Effector memory CD4-positive, alpha-beta T cell (primary cell): ENCODE measurements around the gene DNAJC9.
"Not testable (repeated sequence)": the region's sequence is repeated elsewhere in the genome, so short reads cannot be mapped to it uniquely, and the experiment has no call there.

Source experiments
- DNase-seq, 3 donors: peaks; one replicate each; pipeline ENCODE4 v3.0.0-alpha.2; 2020
- H3K27ac ChIP-seq: 2 replicates; pipeline ENCODE4 v1.7.0; 2013; ENCODE audit warnings: mild to moderate bottlenecking, low read length, moderate library complexity; ENCODE audit not compliant: insufficient read depth, poor library complexity, severe bottlenecking
- H3K27me3 ChIP-seq: replicated peaks from 2 replicates; pipeline ENCODE4 v1.7.0; 2013; ENCODE audit warnings: mild to moderate bottlenecking, low read length; ENCODE audit not compliant: insufficient read depth, control insufficient read depth, poor library complexity, severe bottlenecking
- H3K36me3 ChIP-seq: 2 replicates; pipeline ENCODE4 v1.7.0; 2013; ENCODE audit warnings: mild to moderate bottlenecking, low read length, moderate library complexity; ENCODE audit not compliant: control insufficient read depth, insufficient read depth
- H3K4me1 ChIP-seq: 2 replicates; pipeline ENCODE4 v1.7.0; 2013; ENCODE audit warnings: low read length, mild to moderate bottlenecking; ENCODE audit not compliant: control insufficient read depth, insufficient read depth, poor library complexity, severe bottlenecking
- H3K4me3 ChIP-seq: 2 replicates; pipeline ENCODE4 v1.7.0; 2013; ENCODE audit warnings: low read length, low read depth, mild to moderate bottlenecking; ENCODE audit not compliant: insufficient read depth, poor library complexity, severe bottlenecking
- H3K9me3 ChIP-seq: 2 replicates; pipeline ENCODE4 v1.7.0; 2013; ENCODE audit warnings: mild to moderate bottlenecking, low read length, moderate library complexity; ENCODE audit not compliant: control insufficient read depth

Gene DNAJC9

DNA sequence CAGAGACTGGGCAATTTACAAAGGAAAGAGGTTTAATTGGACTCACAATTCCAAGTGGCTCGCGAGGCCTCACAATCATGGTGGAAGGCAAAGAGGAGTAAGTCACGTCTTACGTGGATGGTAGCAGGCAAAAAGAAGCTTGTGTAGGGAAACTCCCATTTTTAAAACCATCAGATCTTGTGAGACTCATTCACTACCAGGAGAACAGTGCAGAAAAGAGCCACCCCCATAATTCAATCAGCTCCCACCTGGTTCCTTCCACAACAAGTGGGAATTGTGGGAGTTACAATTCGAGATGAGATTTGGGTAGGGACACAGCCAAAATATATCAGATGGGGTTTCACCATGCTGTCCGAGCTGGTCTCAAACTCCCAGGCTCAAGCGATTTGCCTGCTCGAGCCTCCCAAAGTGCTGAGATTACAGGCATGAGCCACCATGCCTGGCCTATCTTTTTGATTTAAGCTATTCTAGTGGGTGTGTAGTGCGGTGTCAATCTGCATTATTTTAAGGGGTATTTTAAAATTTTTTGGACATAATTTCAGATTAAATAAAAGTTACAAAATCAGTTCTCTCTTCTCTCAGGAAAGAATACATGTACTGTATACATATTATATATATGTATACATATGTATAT is 14.4 kb upstream of the DNAJC9 start:
- no peaks in the 10 kb centered on the region for H3K4me1 ChIP-seq
- H3K9me3 ChIP-seq: no peaks in the 10 kb centered on the region
- no peaks in the 10 kb centered on the region for H3K36me3 ChIP-seq
- no peak overlapping the region for H3K27ac ChIP-seq
- H3K4me3 ChIP-seq: no peak overlapping the region
- no peak for DNase-seq
- H3K27me3 ChIP-seq: no peaks in the 10 kb centered on the region

DNA sequence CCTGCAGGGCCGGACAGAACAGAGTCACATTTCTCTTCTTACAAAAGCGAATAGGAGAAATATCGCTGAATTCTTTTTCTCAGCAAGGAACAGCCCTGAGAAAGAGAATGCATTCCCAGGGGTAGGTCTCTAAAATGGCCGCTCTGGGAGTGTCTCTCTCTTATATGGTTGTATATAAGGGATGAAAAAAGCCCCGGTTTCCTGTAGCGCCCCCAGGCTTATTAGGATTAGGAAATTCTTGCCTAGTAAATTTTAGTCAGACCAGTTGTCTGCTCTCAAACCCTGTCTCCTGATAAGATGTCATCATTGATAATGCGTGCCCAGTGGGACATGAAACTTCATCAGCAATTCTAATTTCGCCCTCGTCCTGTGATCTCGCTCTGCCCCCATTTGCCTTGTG is 11.6 kb upstream of the DNAJC9 start:
- not testable (repeated sequence) for H3K27ac ChIP-seq, H3K4me1 ChIP-seq, H3K36me3 ChIP-seq, H3K9me3 ChIP-seq, H3K4me3 ChIP-seq, DNase-seq, H3K27me3 ChIP-seq

- Histone ChIP-seq H3K27me3 (no peaks in the 10 kb centered on the region), H3K9me3 (no peaks in the 10 kb centered on the region), H3K4me3 (peak overlapping the region; percentile 97), H3K4me1 (peaks cover 9% of the 10 kb centered on the region), H3K36me3 (peaks cover 4% of the 10 kb centered on the region), H3K27ac (peak overlapping the region; percentile 85)
- no peak for DNase-seq
Observed at GRCh38 chr10:73253225-73253555, 6.1 kb upstream of the DNAJC9 start.

DNA sequence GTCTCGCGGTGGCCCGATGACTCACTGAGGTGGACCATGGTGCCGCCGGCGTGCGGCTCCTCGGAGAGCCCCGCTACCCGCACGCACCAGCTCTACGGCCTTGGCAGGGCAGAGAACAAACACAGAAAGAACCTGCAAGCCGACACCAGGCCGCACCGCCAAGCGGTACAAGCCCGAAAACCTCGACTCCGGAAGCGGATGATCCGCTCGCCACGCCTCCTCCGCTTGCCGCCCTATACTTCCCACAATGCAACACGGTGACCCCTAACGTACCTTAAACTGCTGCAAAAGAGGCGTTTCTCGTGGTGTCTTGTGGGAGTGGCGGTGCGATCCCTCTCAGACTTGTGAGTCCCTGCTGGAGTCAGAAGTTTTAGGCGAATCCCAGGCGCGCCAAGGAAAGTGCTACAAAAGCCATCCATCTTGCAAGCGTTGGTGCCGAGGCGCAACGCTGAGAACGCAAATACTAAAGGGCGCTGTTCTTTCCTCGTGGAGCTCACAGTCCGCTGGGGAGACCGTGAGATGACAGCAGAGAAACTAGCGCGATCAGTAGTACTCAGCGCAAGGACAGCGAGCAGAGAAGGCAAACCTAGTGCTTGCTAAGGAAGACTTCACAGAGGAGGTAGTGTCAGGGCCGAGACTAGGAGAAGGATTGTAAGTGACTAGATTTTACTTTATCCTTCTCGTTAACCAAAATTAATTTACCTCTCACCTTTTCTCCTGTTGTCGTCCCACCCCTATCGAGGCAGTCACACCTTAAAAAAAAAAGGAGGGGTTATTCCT is 5.6 kb upstream of the DNAJC9 start, which contains the start of gene MRPS16:
MRPS16 (minus strand) TSS at position 200 of the 780 bp plus-strand sequence; CDS start at position 38, 162 bp downstream.
- Histone ChIP-seq H3K4me3 (peak within 1 kb of the TSS; percentile 97), H3K36me3 (peaks cover 4% of the 10 kb centered on the region), H3K4me1 (peaks cover 9% of the 10 kb centered on the region), H3K27ac (peak within 1 kb of the TSS; percentile 85), H3K27me3 (no peaks in the 10 kb centered on the region), H3K9me3 (no peaks in the 10 kb centered on the region)
- DNase-seq: peak; percentile 86 to 92 (median 91)

GRCh38 chr10:73251683-73252444 is 4.8 kb upstream of the DNAJC9 start:
- H3K4me3 ChIP-seq: peak overlapping the region; percentile 97
- H3K9me3 ChIP-seq: no peaks in the 10 kb centered on the region
- H3K36me3 ChIP-seq: peaks cover 4% of the 10 kb centered on the region
- H3K27ac ChIP-seq: peak overlapping the region; percentile 85
- no peaks in the 10 kb centered on the region for H3K27me3 ChIP-seq
- H3K4me1 ChIP-seq: peaks cover 9% of the 10 kb centered on the region
- DNase-seq: no peak

DNA sequence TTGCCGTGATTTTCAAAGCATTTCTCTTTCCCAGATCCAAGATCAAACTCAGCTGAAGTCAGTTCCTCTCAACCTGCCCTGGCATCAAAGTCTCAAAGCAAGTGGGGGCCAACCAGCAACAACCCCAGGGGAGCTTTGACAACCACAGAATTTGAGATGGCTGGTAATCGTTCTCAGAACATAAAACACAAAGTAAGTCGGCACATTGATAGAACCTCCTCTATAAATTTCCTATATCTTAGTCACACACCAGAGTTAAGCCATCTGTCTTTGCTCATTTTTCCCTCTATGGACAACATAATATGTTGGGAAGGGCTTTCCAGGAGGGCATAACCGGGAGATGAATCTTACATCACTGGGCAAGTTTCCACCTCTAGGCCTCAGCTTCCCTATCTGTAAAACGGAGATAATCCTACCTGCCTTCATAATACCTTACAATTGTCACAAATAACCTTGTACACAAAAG is 1.2 kb upstream of the DNAJC9 start:
- H3K27me3 ChIP-seq: no peaks in the 10 kb centered on the region
- DNase-seq: no peak
- peaks cover 12% of the 10 kb centered on the region for H3K36me3 ChIP-seq
- H3K4me1 ChIP-seq: peaks cover 13% of the 10 kb centered on the region
- H3K9me3 ChIP-seq: no peaks in the 10 kb centered on the region
- H3K4me3 ChIP-seq: no peak overlapping the region
- H3K27ac ChIP-seq: no peak overlapping the region

DNA sequence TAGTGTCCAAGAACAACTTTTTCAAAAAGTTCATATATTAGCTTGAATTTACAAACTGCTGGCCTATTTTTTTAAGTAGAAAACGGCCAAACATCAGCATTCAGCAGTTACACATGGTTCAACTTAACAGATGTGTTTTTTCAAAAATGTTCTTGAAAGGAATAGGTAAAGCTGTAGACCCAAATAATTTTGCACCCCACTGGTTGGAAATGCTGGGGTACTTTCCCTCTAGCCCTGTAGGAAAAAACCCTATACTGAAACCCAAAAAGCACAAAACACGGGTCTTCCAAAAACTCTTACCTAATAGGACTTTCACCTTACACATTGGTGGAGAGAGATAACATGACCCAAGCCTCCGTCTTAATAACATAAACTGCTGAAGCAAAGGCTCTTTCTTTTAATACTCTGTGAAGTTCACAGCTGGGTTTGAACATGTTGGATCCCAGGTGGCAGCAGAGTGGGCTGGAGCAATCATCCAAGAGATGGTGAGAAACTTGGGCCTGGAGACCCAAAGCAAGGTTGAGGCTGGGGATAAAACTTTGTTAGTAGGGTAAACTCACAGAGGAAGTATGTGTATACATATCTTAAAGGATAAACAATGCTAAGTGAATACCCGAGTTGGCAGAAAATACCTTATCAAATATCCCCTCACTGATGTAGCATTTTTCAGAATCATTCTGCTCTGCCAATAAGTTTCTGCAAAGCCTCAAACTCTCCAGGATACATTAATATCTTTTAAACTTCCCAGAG is 629 bp upstream of the DNAJC9 start:
- DNase-seq: no peak
- Histone ChIP-seq H3K4me1 (peaks cover 13% of the 10 kb centered on the region), H3K27me3 (no peaks in the 10 kb centered on the region), H3K36me3 (peaks cover 14% of the 10 kb centered on the region), H3K27ac (peak overlapping the region; percentile 81), H3K9me3 (no peaks in the 10 kb centered on the region), H3K4me3 (peak overlapping the region; percentile 75)

- no peaks in the 10 kb centered on the region for H3K9me3 ChIP-seq
- H3K4me3 ChIP-seq: peak overlapping the region; percentile 75
- peaks cover 6% of the 10 kb centered on the region for H3K4me1 ChIP-seq
- H3K27me3 ChIP-seq: no peaks in the 10 kb centered on the region
- no peak for DNase-seq
- H3K36me3 ChIP-seq: peaks cover 21% of the 10 kb centered on the region
- H3K27ac ChIP-seq: peak overlapping the region; percentile 81
Observed at GRCh38 chr10:73246322-73246645, 771 bp downstream of the DNAJC9 start.

DNA sequence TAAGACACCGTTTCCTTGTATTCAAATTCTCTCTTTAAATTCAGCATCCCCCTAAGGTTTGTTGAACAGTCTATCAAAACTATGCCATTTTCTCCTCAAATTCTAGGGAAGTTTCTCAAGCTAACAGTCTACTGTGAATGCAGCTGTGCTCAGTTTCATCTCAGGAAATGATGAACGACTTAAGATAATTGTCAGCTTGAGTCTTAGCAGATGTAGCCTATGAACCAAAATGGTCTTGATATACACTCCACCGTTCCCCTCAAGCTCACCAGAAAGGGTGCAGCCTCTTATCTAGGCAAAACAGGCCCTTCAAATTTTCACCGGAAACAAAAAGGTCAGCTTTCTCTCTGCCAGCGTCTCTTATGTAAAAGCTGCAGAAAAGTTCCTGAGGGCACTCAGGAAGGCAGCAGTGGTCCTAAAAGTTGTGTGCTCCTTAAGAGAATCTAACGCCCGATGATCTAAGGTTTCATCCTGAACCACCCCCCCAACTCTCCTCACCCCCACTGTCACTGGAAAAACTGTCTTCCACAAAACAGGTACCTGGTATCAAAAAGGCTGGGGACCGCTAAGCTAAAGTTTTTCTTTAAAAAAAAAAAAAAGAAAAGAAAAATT is 2.1 kb downstream of the DNAJC9 start:
- no peak for DNase-seq
- no peaks in the 10 kb centered on the region for H3K9me3 ChIP-seq
- no peak overlapping the region for H3K4me3 ChIP-seq
- H3K27ac ChIP-seq: no peak overlapping the region
- peaks cover 4% of the 10 kb centered on the region for H3K4me1 ChIP-seq
- no peaks in the 10 kb centered on the region for H3K27me3 ChIP-seq
- H3K36me3 ChIP-seq: peaks cover 27% of the 10 kb centered on the region
